DND-41 (cell line): ENCODE results near the gene TPD52L2.

ENCODE experiments used
- EZH2 ChIP-seq: IDR thresholded peaks from 3 replicates; pipeline ENCODE4 v1.6.1; 2012; ENCODE audit warnings: borderline replicate concordance, low read depth, mild to moderate bottlenecking, moderate library complexity, low read length, inconsistent platforms; ENCODE audit not compliant: severe bottlenecking
- TF ChIP-seq, protein P1 (sequence below): IDR thresholded peaks from 2 replicates; pipeline ENCODE4 v1.5.1; 2012; ENCODE audit warnings: borderline replicate concordance, low read length, moderate library complexity, mild to moderate bottlenecking; ENCODE audit not compliant: poor library complexity, severe bottlenecking; ENCODE audit errors: extremely low read depth

GRCh38 chr20:63940472-63941266 is 75.6 kb downstream of the TPD52L2 start:
- TF ChIP-seq, protein P1, sequence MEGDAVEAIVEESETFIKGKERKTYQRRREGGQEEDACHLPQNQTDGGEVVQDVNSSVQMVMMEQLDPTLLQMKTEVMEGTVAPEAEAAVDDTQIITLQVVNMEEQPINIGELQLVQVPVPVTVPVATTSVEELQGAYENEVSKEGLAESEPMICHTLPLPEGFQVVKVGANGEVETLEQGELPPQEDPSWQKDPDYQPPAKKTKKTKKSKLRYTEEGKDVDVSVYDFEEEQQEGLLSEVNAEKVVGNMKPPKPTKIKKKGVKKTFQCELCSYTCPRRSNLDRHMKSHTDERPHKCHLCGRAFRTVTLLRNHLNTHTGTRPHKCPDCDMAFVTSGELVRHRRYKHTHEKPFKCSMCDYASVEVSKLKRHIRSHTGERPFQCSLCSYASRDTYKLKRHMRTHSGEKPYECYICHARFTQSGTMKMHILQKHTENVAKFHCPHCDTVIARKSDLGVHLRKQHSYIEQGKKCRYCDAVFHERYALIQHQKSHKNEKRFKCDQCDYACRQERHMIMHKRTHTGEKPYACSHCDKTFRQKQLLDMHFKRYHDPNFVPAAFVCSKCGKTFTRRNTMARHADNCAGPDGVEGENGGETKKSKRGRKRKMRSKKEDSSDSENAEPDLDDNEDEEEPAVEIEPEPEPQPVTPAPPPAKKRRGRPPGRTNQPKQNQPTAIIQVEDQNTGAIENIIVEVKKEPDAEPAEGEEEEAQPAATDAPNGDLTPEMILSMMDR = no peak
- no peak for TF ChIP-seq EZH2
